NCI-H226 (cell line): ENCODE data around the gene SLC45A3.

Experiments
- DNase-seq: peaks from one replicate; pipeline ENCODE4 v3.0.0-alpha.2; 2015

Gene SLC45A3

DNA sequence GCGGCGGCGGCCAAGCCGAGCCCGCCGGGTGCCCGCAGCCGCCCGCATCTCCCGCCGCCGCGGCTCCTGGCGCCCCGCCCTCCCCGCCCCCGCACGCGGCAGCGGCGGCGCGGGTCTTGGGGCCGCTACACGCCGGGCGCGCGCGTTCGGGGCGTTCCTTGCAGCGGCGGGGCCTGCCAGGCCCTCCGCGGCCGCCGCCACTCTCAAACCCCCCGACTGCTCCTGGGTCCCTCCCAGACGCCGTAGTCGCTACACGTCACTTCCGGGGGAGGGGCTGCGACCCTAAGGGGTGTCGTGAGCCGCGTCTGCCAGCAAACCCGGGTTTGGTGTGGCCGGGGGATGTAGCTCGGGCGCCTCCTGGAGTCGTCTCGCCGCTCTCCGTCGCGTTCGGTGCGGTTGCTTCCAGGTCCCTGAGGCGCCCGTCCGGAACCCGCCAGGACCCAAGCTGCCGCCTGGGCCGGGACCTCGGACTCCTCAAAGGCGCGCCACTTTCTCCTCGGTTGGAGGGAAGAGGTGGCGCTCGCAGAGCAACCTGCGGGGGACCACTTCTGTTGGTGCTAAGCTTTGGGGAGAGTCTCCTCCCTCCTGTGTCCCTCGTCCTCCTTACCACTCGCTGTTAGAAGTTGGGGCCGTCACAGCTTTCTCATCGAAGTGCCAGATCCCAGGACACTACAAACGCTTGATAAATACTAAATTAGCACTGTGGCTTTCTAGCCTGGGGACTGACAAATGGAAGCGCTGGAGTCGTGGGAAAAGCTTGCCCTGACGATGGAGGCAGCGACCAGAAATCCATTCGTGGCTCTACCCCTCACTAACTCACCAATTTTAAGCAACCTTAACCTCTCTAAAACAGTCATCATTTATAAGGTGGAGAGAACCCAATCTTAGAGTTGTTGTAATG is 48.3 kb downstream of the SLC45A3 start, which contains the start of gene ELK4:
TSS of gene ELK4 (minus strand) at position 244 of the 901 bp plus-strand sequence. CDS start 8,129 bp downstream, outside the sequence.
- peak; percentile 97 for DNase-seq

DNA sequence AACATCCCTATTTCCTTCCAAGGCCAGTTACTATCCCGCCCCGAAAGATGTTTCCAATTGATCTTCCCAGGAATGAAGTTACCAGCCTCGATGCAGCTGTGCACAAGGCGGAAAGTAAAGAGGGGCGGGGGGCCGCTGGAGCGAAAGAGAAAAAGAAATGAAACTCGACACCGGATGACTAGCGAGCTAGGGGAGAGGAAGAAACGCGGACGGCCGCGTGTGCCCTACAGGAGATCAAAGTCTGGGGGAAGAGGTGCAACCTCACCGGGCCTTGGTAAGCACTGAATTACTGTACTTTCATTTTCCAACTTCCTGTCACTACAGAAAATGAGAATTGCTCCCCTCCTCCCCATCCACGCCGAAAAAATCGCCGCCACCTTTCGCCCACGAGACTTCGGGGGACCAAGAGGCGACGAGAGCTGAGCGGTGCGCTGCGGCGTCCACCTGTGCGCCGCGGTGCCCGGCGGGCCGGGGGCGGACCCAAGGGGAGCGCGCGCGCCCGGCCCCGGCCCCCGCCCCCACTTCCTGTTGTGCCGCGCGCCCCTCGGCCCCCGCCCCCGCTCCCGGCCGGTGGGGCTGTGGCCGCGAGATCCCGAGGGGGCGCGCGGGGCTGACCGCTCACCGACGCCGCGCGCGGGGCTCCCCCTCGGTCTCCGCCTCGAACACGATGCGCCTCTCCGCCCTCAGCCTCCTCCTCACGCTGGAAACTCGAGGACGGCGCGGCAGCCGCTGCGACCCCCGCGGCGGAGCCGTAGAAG is 49.1 kb downstream of the SLC45A3 start:
- peak; percentile 75 for DNase-seq

DNA sequence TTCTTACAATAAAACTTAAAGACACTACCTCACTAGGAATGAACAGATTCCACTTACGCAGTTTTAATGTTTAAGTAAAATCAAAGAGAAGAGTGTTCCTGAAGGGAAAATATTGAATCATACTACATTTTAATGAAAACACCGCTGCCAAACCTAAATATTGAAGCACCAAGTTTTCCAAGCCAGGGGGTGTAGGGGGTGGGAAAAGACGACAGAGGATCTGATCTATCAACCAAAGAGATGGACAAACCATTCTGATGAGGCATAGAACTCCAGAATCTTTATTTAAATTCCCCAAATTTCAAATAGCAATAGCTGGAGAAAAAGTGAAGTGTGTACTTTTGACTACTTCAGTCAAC is 49.7 kb downstream of the SLC45A3 start:
- no peak for DNase-seq

DNA sequence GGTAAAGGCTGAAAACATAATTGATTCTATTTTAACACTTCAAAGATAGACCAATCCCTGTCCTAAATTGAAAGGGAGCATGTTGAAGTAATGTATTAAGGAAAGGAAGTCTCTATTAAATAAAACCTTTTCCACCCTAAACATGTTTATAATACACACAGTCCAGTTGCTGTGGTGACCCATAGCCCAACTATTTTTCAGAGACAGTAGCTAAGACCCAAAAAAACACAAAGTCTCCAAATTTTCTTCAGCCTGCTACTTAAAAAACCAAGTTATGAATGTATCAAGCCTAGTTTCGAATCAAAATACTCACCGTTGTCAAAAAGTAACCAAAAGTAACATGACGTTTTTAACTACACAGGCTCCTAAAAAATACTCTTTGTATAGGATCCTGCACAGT is 50.1 kb downstream of the SLC45A3 start:
- no peak for DNase-seq

DNA sequence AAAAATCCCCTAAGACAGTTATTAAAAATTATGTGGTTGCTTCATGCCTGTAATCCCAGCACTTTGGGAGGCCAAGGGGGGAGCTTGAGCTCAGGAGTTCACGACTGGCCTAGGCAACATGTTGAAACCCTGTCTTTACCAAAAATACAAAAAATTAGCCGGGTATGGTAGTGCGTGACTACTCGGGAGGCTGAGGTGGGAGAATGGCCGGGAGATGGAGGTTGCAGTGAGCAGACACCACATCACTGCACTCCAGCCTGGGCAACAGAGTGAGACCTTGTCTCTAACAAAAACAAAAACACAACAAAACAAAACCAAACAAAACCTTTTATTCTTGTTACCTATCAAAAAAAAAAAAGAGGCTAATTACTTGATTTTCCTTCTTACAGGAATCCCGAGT is 50.6 kb downstream of the SLC45A3 start:
- DNase-seq = no peak

DNA sequence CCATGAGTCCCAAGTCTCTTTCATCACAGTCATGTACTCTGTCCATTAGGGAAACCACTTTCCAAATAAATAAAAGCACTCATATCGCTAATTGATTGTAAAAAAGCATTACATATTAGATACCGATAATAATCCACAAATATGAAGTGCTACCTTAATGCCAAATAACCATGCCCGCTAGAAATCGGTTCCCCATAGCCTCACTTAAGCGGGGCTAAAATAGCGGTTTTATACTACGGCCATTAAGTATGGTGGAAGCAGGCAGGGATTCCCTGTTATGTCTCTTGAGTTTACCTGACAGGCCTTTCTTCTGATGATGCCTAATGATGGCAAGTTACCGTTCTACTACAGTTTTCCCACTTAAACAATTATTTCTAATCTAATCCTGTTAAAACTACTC is 52.4 kb downstream of the SLC45A3 start:
- no peak for DNase-seq

DNA sequence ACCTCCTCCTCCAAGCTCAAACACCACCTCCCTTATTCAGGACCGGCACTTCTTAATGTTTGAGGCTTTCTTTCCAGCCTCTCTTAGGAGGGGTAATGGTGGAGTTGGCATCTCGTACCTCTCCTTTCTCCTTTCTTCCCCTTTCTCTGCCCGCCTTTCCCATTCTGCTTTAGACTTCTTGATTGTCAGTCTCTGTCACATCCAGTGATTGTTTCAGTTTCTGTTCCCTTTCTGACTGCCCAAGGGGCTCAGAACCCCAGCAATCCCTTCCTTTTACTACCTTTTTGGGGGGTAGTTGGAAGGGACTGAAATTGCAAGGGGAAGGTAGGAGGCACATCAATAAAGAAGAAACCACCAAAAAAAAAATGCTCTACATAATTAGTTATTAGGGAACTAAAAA is 54.1 kb downstream of the SLC45A3 start:
- DNase-seq = no peak

DNA sequence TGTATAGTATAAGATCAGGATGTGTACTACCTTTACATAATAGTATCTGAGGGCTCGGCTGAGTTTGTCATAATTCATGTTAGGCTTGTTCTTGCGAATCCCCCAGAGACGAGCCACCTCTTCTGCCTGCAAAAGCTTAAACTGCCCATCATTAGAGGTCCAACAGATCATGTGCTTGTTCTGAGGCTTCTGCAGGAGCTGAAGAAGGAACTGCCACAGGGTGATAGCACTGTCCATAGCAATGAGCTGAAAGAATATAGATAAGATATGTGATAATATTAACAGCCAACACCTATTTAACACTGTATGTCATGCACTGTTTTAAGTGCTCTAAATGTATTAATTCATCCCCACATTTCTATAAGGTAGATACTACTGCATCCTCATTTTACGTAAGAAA is 56.7 kb downstream of the SLC45A3 start:
- no peak for DNase-seq

DNA sequence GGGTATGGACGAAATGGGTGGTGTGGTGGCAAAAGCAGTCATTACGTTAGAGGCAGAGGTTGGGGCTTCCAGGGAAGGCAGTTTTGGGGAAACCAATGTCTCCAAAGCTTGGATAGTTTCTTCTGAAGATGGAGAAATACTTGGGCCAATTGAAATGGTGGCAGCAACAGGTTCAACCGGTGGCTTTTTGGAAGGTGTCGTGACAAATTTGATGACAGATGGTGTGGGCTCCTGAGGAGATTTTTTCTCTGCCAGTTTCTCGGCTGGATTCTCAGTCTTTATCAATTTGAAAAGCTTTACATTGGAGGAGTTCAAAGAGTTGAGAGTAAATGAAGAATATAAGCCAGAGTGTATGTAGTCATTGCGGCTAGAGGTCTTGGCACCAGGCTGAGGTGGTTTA is 60.0 kb downstream of the SLC45A3 start:
- no peak for DNase-seq

DNA sequence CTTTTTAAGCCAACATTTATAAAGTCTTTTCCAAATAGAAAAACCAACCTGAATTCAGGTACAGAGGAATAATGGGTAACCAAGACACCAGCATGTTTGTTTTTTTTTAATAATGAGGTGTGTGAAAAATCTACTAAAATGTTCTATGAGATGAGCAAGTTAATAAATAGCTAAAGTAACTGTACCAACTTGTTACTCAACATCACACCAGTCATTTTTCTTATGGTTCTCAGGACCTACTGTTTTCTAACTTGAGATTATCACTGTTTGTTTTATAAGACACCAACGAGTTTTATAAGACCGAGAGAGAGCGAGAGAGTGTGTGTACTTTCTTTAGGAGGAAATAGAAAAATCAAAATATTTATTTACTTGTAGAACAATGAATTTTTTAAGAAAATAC is 60.9 kb downstream of the SLC45A3 start:
- DNase-seq = no peak

DNA sequence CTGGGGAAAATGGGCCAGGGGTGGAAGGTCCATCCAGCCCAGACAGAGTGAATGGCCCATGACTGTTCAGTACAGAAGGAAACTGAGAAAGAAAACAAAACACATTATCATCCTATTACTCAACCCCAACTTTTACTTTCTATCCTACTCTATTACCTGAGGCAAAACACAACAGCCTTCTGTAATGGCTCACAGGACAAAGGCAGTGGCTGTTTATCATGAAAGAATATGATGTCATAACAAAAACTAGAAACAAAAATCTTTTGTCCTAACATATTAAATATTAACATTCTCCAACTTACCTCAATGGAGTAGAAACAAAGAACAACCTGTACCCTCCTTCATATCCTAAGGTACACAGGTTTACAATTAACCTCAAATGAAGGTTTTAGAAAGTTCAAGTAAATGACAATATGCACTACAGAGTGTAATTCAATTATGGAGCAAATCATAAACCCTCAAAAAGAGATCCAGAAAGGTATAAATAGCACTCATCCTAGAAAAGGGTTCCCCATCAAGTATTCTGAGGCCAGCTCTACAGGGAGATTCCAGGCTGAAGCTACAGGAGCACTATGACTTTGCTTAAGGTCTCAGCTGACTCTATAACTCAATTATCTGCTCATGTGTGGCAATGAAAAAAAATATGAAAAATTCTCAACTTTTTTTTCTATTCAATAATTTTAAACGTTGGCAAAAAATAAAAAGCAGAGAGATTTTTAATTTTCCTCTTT is 63.6 kb downstream of the SLC45A3 start:
- no peak for DNase-seq

DNA sequence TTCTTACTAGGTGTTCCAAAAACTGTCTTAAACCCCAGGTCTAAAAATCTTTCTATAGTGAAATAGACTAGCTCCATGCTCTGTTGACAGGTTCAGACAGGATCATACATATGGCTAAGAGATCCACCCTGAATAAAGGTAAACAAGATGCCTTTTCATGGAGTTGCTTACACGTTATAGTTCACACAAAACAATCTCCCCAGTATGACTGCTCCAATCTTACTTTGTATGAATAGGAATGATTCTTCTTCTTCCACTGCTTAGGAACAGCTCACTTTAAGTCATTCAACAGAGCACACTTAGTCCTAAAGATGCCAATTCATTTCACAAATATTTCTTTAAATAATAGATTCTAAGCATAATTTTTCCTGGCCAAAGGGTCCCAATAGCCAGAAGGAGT is 64.5 kb downstream of the SLC45A3 start:
- no peak for DNase-seq

DNA sequence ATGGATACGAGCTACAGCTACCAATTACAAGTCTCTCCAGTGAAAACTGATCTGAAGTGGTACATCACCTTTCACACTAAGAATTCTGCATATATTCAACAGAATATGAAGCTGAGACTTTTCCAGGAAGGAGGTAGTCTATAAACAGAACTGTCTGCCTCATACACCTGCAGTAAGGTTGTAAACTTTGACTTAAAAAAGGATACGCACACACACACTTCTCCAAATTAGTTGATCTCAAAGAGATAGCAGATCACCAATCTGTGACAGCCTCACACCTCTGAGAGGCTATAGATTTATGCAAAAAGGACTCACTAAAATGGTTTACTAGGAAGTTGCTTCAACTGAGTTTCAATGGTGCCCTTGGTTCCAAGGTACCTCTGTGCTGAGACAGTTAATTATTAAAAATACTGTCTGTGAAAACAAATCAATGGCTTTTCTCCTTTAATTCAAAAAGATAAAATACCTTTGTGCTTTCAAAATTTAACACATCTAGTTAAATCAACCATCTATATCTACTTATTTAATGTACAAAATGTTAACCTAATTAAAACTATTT is 66.4 kb downstream of the SLC45A3 start:
- DNase-seq = no peak

DNA sequence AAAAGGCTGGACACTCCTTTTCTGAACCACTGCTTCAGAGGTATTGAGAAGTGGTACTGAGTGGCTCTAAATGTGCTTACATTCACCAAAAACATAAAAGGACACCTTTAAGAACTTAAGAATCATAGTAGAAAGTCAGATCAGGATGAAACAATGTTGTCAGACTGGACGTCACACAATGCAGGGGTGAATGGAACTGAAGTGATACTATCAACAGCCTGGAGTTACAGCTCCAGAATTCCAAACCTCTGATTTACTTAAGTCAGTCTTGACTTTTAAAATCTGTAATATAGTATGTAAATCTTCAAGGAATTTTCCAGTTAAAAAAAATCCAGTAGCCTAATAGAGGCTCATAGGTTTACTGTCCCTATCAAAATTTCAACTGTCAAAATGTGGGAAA is 67.8 kb downstream of the SLC45A3 start:
- no peak for DNase-seq

DNA sequence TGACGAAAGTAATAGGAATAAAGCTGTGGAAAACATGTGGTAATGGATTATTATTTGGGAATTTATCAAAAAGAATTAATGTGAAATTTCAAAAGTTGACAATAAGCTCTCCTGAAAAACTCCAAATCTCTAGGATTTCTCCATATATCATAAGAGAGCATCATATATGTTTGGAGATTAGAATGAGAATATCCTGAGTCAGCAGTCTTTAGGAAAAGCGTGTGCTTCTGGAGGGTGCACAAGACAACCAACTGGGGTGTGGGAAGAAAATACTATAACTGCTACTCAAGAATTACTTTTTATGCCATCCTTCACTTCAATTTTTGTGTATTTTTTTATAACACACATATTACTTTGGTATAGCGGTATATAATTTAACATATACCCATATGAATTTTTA is 68.2 kb downstream of the SLC45A3 start:
- DNase-seq = no peak

DNA sequence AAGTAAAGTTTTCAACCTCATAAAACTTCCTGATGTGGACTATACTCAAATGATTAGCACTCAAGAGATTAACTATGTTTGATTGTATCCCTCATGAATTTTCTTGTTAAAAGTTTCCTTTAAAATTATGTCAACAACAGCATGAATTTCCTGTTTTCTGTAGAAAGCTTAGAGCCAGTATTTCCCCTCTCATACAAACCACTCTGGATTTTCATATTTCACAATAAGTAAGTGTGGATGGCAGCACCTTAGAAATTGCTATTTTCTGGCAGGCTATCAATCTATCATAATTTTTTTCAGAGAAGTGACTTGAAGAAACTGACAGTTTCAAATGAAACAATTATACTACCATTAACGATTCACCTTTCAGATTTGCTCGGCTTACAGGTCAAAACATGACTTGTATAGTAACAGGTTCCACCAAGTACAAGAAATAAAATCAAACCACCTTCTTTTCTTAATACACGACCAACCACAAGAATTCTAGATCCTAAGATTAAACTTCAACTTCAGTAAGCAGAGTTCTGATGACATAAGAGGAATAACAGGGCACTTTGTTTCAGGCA is 69.3 kb downstream of the SLC45A3 start:
- no peak for DNase-seq

DNA sequence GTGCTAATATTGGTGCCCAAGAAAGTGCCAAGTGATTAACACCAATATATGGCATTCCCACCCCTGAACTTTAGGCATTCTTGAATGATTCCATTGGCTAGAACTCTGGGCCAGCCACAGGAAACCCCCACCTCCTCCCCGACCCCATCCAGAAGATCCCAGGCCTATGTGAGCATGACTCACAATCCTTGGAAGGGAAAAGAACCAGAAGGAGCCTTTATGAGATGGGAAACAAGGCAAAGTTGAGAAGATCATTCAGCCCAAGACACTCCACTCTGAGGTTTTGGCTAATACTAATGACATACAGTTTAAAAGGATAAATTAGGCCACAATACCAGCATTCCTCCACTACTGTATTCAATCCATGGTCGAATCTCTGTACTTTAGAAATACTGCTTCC is 70.3 kb downstream of the SLC45A3 start:
- DNase-seq = peak; percentile 42
